MM.1S (cell line): ENCODE measurements around the gene SPOCK1.

Experiments
- CTCF ChIP-seq: fragments of 300-600 bp; sonication (generic); IDR thresholded peaks from 2 replicates; pipeline ENCODE4 v1.5.1; 2016; ENCODE audit warnings: antibody characterized with exemption, low read length, mixed read lengths
- EZH2phosphoT487 ChIP-seq: fragments of 300-600 bp; sonication (generic); IDR thresholded peaks from 2 replicates; pipeline ENCODE4 v1.6.1; 2018; ENCODE audit warnings: antibody characterized with exemption, low read length

- no peak for TF ChIP-seq CTCF
- no peak for TF ChIP-seq EZH2phosphoT487
Observed at GRCh38 chr5:137501226-137501625, 2.1 kb upstream of the SPOCK1 start.
